Measurements from ENCODE around the gene TMEM116. TPM values are rescaled to one million over a fixed set of nuclear protein-coding genes. Genes with fewer than 3 reads are reported as not detected.
"Not testable (repeated sequence)": the region's sequence is repeated elsewhere in the genome, so short reads cannot be mapped to it uniquely, and the experiment has no call there.

The TMEM116 gene
- total RNA-seq, 4 donors from 2014 or later: 3.5 to 8.4 (median 7.5) TPM

DNA sequence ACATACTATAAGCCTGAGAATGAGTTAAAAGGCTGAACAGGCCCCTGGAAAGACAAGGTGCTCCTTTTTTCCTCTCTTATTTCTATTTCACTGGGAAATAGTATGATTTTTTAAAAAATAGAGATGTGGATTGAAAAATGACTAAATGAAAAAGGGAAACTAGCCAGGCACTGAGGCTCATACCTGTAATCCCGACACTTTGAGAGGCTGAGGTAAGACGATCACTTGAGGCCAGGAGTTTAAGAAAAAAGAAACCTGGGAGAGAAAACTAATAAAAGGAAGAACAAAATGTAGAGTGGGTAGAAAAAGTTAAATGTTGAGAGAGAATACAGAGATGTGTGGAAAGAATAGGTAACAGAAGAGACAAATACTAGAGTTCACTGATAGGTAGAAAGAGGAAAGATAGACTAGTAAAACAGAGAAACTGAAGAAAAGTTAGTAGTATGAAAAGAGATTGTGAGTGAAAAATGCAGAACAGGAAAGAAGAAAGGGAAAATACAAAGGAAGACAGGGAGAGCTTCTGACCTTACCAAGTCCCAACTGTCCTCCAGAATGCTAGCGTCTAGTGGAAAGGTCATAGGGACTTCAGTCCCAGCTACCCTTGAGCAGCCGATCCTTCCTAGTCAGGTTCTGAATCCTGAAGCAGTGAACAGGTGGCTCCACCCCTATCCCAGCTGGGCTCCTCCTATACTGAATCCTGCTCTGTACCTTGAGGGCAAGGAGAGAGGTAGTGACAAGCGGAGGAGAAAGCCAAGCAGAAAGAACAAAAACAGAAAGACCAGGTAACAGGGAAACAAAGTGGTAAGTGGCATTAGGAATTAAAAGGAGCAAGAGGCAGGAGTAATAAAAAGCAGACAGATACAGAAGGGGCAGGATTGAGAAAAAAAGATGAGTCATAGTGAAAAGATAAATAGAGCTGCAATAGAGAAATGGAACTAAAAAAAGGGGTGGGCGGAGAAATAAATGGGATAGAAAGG is 7.3 kb downstream of the TMEM116 start:
- H3K9me3 ChIP-seq: no peaks in the 10 kb centered on the region
- H3K27ac ChIP-seq (replicated peaks in 1 of 4): peak overlapping the region in 1 of 4 donors; percentile 38
- TF ChIP-seq POLR2A (IDR thresholded peaks at IDR 0.05; ENCODE audit: low read depth): no peak
- TF ChIP-seq, protein P1, sequence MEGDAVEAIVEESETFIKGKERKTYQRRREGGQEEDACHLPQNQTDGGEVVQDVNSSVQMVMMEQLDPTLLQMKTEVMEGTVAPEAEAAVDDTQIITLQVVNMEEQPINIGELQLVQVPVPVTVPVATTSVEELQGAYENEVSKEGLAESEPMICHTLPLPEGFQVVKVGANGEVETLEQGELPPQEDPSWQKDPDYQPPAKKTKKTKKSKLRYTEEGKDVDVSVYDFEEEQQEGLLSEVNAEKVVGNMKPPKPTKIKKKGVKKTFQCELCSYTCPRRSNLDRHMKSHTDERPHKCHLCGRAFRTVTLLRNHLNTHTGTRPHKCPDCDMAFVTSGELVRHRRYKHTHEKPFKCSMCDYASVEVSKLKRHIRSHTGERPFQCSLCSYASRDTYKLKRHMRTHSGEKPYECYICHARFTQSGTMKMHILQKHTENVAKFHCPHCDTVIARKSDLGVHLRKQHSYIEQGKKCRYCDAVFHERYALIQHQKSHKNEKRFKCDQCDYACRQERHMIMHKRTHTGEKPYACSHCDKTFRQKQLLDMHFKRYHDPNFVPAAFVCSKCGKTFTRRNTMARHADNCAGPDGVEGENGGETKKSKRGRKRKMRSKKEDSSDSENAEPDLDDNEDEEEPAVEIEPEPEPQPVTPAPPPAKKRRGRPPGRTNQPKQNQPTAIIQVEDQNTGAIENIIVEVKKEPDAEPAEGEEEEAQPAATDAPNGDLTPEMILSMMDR (IDR thresholded peaks at IDR 0.05): no peak
- TF ChIP-seq EP300 (IDR thresholded peaks at IDR 0.05): no peak
- TF ChIP-seq POLR2AphosphoS5 (IDR thresholded peaks at IDR 0.05): no peak
- H3K4me1 ChIP-seq: peaks cover 7 to 25% (median 16%) of the 10 kb centered on the region in 4 donors
- WGBS: 82% methylated on average over 6 of the region's 6 CpGs
- intact Hi-C loops (cut with DNase I): no loop called here
- H3K27me3 ChIP-seq: no peaks in the 10 kb centered on the region
- peaks cover 0 to 3% (median 0%) of the 10 kb centered on the region in 4 donors for H3K36me3 ChIP-seq
- no peak for DNase-seq (ENCODE audit: extremely low spot score)
- peak overlapping the region in 2 of 4 donors; percentile 10 to 28 for H3K4me3 ChIP-seq

DNA sequence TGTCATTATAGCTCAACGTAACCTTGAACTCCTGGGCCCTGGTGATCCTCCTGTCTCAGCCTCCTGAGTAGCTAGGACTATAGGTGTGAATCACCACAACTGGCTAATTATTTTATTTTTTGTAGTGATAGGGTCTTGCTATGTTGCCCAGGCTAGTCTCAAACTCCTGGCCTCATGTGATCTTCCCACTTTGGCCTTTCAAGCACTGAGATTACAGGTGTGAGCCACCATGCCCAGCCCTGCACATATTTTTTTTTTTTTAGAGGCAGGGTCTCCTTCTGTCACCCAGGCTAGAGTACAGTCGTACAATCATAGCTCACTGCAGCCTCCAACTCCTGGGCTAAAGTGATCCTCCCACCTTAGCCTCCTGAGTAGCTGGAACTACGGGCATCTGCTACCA is 8.9 kb downstream of the TMEM116 start:
- WGBS: 95% methylated on average over 3 of the region's 3 CpGs
- peaks cover 0 to 7% (median 0%) of the 10 kb centered on the region in 4 donors for H3K36me3 ChIP-seq

DNA sequence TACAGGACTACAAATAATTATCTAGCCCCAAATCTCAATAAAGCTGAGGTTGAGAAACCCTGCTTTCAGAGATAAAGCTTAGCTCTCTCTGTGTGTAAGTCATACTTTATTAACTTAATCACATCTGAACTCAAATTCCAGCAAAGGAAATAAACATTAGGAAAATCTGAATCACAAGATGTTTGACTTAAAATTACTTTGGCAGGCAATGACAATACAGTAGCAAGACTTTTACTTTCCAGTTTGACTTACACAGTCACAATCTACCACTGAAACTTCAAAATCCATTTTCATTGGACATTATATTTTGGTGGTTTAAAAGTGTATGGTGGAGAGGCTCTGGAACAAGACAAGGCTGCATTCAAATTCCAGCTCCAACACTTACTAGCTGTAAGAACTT is 11.4 kb downstream of the TMEM116 start:
- Histone ChIP-seq H3K27me3 (no peaks in the 10 kb centered on the region), H3K9me3 (no peaks in the 10 kb centered on the region), H3K4me3 (no peak overlapping the region), H3K27ac (replicated peaks in 1 of 4) (no peak overlapping the region), H3K4me1 (peaks cover 7 to 13% (median 9%) of the 10 kb centered on the region in 4 donors), H3K36me3 (peaks cover 0 to 7% (median 0%) of the 10 kb centered on the region in 4 donors)
- intact Hi-C loops (cut with DNase I): no loop called here
- DNase-seq (ENCODE audit: extremely low spot score): no peak
- TF ChIP-seq POLR2A (IDR thresholded peaks at IDR 0.05; ENCODE audit: low read depth): no peak
- no peak for TF ChIP-seq EP300 (IDR thresholded peaks at IDR 0.05)
- TF ChIP-seq POLR2AphosphoS5 (IDR thresholded peaks at IDR 0.05): no peak
- TF ChIP-seq, protein P1 (IDR thresholded peaks at IDR 0.05): no peak

More for the DNA sequence above, 8.9 kb downstream of the TMEM116 start:
- Histone ChIP-seq H3K4me1 (peaks cover 7 to 19% (median 13%) of the 10 kb centered on the region in 4 donors), H3K4me3 (no peak overlapping the region), H3K27me3 (no peaks in the 10 kb centered on the region), H3K9me3 (no peaks in the 10 kb centered on the region), H3K27ac (replicated peaks in 1 of 4) (no peak overlapping the region)
- TF ChIP-seq EP300 (IDR thresholded peaks at IDR 0.05): no peak
- intact Hi-C loops (cut with DNase I): no loop called here
- no peak for DNase-seq (ENCODE audit: extremely low spot score)

DNA sequence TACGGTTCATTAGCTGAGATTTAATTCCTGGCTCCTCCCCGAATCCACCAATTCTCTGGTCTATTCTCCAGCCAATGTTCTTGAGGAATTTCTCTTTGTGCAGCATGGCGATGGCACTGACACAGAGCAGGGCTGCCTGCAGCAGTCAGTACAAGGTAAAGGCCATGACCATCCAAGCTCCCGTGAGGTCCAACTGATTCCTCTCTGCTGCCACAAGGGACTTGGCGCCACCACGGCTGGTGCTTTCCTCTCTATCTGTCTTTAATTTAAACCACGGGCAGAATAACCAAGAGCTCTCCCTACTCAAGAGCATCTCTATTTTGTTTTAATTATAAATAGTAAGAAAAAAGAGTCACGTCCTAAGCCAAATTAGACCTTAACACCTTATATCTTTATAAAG is 12.1 kb downstream of the TMEM116 start:
- H3K4me1 ChIP-seq: peaks cover 2 to 7% (median 4%) of the 10 kb centered on the region in 4 donors
- WGBS: 92% methylated on average over 8 of the region's 8 CpGs
- TF ChIP-seq POLR2AphosphoS5 (IDR thresholded peaks at IDR 0.05) (no peak), EP300 (IDR thresholded peaks at IDR 0.05) (no peak), POLR2A (IDR thresholded peaks at IDR 0.05; ENCODE audit: low read depth) (no peak)
- TF ChIP-seq, protein P1 (IDR thresholded peaks at IDR 0.05): no peak
- DNase-seq (ENCODE audit: extremely low spot score): no peak
- H3K9me3 ChIP-seq: no peaks in the 10 kb centered on the region
- no peaks in the 10 kb centered on the region for H3K27me3 ChIP-seq
- H3K36me3 ChIP-seq: peaks cover 0 to 7% (median 0%) of the 10 kb centered on the region in 4 donors
- intact Hi-C loops (cut with DNase I): no loop called here
- no peak overlapping the region for H3K4me3 ChIP-seq
- H3K27ac ChIP-seq (replicated peaks in 1 of 4): no peak overlapping the region

DNA sequence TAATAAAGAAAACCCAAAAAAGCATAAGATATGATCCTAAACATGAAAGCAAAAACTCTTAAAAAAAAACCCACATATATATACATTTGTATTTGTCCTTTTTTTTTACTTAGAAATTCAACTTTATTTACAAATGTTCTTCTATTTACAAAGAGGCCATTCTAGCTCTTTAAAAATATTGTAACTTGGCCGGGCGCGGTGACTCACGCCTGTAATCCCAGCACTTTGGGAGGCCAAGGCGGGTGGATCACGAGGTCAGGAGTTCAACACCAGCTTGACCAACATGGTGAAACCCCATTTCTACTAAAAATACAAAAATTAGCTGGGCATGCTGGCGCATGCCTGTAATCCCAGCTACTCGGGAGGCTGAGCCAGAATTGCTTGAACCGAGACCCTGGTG is 13.8 kb downstream of the TMEM116 start:
- H3K36me3 ChIP-seq; H3K4me3 ChIP-seq; H3K27ac ChIP-seq (replicated peaks in 1 of 4); intact Hi-C loops (cut with DNase I); H3K9me3 ChIP-seq; DNase-seq (ENCODE audit: extremely low spot score); H3K27me3 ChIP-seq: not testable (repeated sequence)
- 94% methylated on average over 9 of the region's 9 CpGs for WGBS
- peaks cover 0 to 17% (median 0%) of the 10 kb centered on the region in 4 donors for H3K4me1 ChIP-seq
